ENCODE data around the gene CHAD.
"Not testable (repeated sequence)": the region's sequence is repeated elsewhere in the genome, so short reads cannot be mapped to it uniquely, and the experiment has no call there.

Gene CHAD

DNA sequence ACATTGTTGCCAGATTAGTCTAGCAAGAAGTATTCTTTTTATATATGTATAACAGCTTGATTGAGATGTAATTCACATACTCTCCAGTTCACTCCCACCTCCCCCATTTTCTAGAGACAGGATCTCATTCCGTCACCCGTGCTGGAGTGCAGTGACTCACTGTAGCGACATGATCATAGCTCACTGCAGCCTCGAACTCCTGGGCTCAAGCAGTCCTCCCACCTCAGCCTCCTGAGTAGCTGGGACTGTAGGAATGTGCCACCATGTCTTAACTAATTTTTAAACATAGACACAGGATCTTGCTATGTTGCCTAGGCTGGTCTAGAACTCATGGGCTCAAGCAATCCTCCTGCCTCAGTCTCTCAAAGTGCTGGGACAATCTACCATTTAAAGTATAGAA, 6.7 kb upstream of the CHAD start:
- Histone ChIP-seq H3K27me3 (ENCODE audit: insufficient read depth, poor library complexity, severe bottlenecking) (no peaks in the 10 kb centered on the region), H3K9me3 (ENCODE audit: severe bottlenecking) (no peaks in the 10 kb centered on the region), H3K4me1 (ENCODE audit: insufficient read depth, poor library complexity, severe bottlenecking) (peaks cover 4% of the 10 kb centered on the region), H3K27ac (ENCODE audit: poor library complexity, severe bottlenecking) (no peak overlapping the region), H3K4me3 (ENCODE audit: severe bottlenecking) (no peak overlapping the region), H3K36me3 (ENCODE audit: low read depth) (peaks cover 28% of the 10 kb centered on the region)
- no peak for ATAC-seq (ENCODE audit: low read depth)
- DNase-seq (ENCODE audit: low spot score), result no peak
- TF ChIP-seq CTCF (IDR thresholded peaks at IDR 0.05; ENCODE audit: poor library complexity, severe bottlenecking), result no peak

DNA sequence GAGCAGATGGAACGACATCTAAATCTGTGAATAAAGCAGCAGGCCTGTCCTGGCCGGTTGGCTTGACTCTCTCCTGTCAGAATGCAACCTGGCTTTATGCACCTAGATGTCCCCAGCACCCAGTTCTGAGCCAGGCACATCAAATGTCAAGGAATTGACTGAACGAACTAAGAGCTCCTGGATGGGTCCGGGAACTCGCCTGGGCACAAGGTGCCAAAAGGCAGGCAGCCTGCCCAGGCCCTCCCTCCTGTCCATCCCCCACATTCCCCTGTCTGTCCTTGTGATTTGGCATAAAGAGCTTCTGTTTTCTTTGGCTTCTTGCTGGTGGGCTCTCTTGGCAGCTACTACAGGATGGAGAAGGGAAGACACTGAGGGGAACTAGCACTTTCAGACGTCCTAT, 5.8 kb upstream of the CHAD start:
- no peak for TF ChIP-seq CTCF (IDR thresholded peaks at IDR 0.05; ENCODE audit: poor library complexity, severe bottlenecking)
- H3K4me3 ChIP-seq (ENCODE audit: severe bottlenecking), result no peak overlapping the region
- ATAC-seq (ENCODE audit: low read depth), result no peak
- no peaks in the 10 kb centered on the region for H3K9me3 ChIP-seq (ENCODE audit: severe bottlenecking)
- H3K4me1 ChIP-seq (ENCODE audit: insufficient read depth, poor library complexity, severe bottlenecking), result no peaks in the 10 kb centered on the region
- no peak overlapping the region for H3K27ac ChIP-seq (ENCODE audit: poor library complexity, severe bottlenecking)
- H3K27me3 ChIP-seq (ENCODE audit: insufficient read depth, poor library complexity, severe bottlenecking), result no peaks in the 10 kb centered on the region
- no peak for DNase-seq (ENCODE audit: low spot score)
- H3K36me3 ChIP-seq (ENCODE audit: low read depth), result peaks cover 22% of the 10 kb centered on the region

- no peak overlapping the region for H3K4me3 ChIP-seq (ENCODE audit: severe bottlenecking)
These were observed 5.2 kb upstream of the CHAD start for GRCh38 chr17:50473901-50474300.

GRCh38 chr17:50472761-50473161, 4.1 kb upstream of the CHAD start:
- peaks cover 22% of the 10 kb centered on the region for H3K36me3 ChIP-seq (ENCODE audit: low read depth)
- H3K27me3 ChIP-seq (ENCODE audit: insufficient read depth, poor library complexity, severe bottlenecking); DNase-seq (ENCODE audit: low spot score); ATAC-seq (ENCODE audit: low read depth); H3K4me3 ChIP-seq (ENCODE audit: severe bottlenecking); H3K27ac ChIP-seq (ENCODE audit: poor library complexity, severe bottlenecking); H3K4me1 ChIP-seq (ENCODE audit: insufficient read depth, poor library complexity, severe bottlenecking); H3K9me3 ChIP-seq (ENCODE audit: severe bottlenecking): not testable (repeated sequence)

More at GRCh38 chr17:50473901-50474300, 5.2 kb upstream of the CHAD start:
- no peak for DNase-seq (ENCODE audit: low spot score)
- Histone ChIP-seq H3K27ac (ENCODE audit: poor library complexity, severe bottlenecking) (no peak overlapping the region), H3K27me3 (ENCODE audit: insufficient read depth, poor library complexity, severe bottlenecking) (no peaks in the 10 kb centered on the region), H3K9me3 (ENCODE audit: severe bottlenecking) (no peaks in the 10 kb centered on the region), H3K36me3 (ENCODE audit: low read depth) (peaks cover 22% of the 10 kb centered on the region), H3K4me1 (ENCODE audit: insufficient read depth, poor library complexity, severe bottlenecking) (no peaks in the 10 kb centered on the region)
- no peak for ATAC-seq (ENCODE audit: low read depth)
- no peak for TF ChIP-seq CTCF (IDR thresholded peaks at IDR 0.05; ENCODE audit: poor library complexity, severe bottlenecking)

DNA sequence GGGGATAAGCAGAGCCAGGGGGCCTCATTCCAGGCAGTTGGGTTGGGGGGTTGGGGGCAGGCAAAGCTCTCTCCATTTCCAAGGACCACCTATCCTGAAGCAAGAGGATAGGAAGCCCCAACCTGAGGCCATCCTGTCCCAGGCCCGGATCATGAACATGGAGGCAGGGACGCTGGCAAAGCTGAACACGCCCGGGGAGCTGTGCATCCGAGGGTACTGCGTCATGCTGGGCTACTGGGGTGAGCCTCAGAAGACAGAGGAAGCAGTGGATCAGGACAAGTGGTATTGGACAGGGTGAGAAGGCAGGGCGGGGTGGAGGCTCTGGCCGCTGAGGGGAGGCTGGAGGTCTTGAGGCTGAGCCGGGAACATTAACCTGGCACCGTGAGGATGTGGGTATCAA, 3.6 kb upstream of the CHAD start:
- TF ChIP-seq CTCF (IDR thresholded peaks at IDR 0.05; ENCODE audit: poor library complexity, severe bottlenecking), result no peak
- Histone ChIP-seq H3K4me1 (ENCODE audit: insufficient read depth, poor library complexity, severe bottlenecking) (no peaks in the 10 kb centered on the region), H3K9me3 (ENCODE audit: severe bottlenecking) (no peaks in the 10 kb centered on the region), H3K4me3 (ENCODE audit: severe bottlenecking) (no peak overlapping the region), H3K27ac (ENCODE audit: poor library complexity, severe bottlenecking) (no peak overlapping the region), H3K27me3 (ENCODE audit: insufficient read depth, poor library complexity, severe bottlenecking) (no peaks in the 10 kb centered on the region), H3K36me3 (ENCODE audit: low read depth) (peaks cover 22% of the 10 kb centered on the region)
- DNase-seq (ENCODE audit: low spot score) (no peak), ATAC-seq (ENCODE audit: low read depth) (no peak)

Data from RWPE2 (cell line).